ENCODE data around the gene SORCS2.

SORCS2 gene

DNA sequence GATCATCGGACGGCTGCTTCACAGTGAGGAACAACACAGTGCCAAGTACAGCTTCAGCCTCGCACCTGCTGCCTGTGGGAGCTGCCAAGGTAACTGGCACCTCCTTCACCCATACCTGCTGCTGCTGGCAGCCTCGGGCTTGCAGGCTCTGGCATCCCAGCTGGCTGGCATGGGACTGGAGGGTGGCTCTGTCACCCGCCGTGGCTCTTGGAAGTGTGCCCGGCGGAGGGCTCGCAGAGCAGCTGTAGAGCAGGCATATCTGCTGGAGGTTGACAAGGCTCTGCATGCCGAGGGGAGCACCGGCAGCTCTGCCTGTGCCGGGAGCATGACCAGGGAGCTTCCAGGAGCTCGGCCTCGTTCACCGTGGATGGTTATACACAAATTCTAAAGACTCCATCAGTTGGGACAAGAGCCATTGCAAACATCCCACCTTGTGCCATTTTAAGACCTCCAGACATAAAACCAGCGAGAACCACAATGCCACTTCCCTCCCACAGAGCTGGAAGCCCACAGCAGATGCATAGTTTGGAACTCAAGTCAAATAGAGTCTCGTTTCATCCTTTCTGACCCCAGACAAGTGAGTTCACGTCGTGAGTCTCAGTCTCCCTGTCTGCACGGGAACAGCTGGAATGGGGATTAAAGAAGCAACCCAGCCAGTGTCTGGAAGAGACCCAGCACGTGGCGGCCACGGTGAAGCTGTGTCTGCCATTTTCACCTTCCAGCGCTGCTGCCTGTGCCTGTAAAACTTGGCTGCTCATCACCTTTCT, 326.7 kb downstream of the SORCS2 start:
- no peak for DNase-seq

DNA sequence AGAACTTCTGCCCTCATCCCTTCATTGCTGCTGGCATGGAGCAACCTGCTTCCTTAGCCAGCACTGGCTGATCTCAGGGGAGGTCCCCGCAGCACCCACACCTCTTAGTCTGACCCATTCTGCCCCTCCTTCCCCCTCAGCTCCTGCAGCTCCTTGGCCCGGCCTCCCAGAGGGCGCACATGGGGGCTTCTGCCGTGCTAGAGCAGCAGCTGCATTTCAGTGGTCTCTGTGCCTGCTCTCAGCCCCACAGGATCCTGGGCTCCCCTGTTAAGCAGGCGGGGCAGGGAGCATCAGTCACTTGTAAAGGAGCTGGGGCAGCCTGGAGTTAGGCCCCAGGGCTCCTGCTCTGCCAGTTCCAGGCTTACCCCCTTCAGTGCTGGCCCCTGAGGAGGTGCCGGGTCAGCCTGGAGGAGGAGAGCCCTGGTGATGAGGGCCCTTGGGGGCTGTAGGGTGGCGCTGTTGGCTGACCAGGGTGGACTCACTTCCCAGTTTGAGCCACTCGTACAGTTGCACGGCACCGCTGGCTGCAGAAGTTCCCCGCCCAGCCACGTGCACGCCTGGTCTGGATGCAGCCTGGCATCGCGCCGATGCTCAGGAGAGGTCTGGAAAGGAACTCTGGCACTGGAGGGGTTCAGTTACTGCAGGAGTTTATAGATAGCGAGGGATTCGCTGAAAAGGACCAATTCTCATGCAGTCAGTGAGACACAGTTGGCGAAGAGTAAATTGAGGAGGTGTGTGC, 327.5 kb downstream of the SORCS2 start:
- DNase-seq: no peak

DNA sequence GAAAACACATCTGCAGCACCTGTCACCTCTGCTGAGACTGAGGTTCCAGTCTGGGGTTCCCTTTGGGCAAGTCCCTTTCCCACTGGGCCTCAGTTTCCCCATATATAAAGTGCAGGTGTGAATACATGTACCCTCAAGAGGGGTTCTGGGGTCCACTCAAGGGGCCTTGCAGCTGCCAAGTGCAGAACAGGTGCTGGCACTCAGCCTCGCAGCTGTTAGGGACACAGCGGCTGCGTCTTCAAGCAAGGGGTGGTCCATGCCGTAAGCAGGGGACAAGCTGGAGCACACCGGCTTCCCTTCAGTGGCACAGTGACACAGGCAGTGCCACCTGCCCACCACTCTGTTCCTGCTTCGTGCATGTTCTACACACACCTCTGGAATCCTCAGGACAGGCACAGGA, 329.3 kb downstream of the SORCS2 start:
- DNase-seq: no peak

DNA sequence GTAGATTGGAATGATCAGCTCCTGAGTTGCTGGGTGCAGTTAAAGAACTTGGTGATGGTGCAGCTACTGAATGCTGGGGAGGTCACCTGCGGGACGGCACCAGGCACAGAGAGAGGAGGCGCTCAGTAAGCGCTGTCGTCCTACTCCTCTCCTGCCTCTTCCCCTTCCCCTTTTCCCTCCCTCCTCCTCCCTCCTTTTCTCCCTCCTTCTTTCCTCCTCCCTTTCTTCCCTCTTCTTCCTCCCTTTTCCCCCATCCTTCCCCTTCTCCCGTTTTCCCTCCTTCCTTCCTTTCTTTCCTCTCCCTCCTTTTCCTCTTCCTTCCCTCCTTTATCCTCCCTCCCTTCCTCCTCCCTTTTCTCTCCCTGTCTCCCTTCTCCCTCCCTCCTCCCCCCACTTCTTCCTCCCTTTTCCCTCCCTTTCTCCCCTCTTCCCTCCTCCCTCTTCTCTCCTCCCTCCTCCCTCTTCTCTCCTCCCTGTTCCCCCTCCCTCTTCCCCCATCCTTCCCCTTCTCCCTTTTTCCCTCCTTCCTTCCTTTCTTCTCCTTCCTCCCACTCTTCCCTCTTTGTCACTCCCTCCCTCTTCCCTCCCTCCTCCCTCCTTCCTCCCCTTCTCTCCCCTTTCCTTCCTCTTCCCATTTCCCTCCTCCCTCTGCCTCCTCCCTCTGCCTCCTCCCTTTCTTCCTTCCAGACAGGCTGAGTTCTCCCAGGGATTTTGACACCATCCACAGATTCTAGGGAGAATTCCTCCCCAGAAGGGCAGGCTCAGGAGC, 330.3 kb downstream of the SORCS2 start:
- no peak for DNase-seq

DNA sequence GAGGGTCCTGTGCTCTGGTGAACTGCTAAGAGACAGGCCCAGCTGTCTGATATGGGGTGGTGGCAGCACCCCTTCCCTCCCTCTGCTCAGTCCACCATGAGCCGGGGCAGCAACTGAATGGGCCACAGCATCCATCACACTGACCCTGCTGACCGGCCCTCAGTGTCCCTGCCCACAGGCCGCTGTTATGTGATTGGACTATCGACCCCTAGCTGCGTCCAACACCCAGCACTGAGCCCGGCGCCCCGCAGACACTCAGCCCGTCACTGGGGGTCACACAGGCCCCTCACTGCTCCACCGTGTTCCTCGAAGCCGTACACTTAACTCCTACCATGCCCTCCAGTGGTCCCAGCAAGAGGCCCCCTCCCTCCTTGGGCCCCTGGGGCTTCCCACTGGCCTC, 331.2 kb downstream of the SORCS2 start:
- no peak for DNase-seq

DNA sequence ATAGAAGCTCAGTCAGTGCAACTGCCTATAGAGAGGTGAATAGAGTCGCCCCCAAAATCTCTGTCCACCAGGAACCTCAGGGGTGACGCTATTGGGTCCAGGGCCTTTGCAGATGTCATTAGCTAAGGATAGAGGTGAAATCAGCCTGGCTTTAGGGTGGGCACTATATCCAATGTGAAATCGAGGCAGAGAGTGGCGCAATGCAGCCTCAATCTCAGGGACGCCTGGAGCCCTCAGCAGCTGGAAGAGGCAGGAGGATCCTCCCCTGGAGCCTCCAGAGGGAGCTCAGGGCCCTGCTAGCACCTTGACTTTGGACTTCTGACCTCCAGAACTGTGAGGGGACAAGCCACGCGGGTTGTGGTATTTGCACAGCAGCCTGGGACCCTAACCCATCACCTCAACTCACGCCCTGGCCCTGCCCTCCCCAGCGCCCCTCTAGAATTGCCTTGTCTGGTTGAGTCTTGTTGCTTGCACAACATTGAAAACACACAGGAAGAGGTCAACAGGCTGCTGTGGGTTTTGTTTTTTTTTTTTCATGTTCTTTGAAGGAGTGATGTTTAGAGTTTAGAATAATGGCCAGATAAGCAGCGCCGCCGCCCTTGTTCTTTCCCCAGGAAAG, 331.8 kb downstream of the SORCS2 start:
- DNase-seq: no peak

DNA sequence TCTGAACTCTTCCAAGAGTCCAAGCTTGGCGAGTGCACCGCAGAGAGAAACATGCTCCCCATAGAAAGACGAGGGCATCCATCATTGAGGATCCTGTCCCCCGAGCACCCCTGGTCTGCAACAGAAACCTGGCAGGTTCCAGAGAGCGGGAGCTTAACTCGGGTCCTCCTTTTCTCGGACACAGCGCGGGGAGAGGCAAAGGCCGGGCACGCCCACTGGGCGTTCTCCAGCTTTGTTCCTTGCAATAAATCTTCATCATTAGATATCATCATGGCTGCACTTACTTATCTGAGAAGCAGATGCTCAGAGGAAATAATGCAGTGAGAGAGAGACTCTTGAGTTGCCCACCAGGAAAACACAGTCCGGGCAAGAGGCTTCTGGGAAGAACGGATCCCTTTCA, 332.5 kb downstream of the SORCS2 start:
- DNase-seq: no peak

DNA sequence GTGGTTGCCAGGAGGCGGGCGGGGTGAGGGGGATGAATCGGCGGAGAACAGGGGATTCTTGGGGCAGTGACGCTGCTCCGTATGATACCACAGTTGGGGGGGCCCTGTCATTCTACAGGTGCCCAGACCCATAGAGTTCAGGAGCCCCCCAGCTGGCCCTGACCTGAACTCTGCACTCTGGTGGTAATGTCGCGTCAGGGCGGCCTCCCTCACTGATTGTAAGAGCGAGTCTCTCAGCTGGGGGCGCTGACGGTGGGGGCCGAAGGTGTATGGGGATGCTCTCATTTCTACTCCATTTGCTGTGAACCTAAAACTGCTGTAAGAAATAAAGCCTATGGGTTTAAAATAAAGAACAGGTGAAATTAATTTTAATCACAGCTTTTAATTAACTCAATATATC, 334.2 kb downstream of the SORCS2 start:
- DNase-seq: no peak

DNA sequence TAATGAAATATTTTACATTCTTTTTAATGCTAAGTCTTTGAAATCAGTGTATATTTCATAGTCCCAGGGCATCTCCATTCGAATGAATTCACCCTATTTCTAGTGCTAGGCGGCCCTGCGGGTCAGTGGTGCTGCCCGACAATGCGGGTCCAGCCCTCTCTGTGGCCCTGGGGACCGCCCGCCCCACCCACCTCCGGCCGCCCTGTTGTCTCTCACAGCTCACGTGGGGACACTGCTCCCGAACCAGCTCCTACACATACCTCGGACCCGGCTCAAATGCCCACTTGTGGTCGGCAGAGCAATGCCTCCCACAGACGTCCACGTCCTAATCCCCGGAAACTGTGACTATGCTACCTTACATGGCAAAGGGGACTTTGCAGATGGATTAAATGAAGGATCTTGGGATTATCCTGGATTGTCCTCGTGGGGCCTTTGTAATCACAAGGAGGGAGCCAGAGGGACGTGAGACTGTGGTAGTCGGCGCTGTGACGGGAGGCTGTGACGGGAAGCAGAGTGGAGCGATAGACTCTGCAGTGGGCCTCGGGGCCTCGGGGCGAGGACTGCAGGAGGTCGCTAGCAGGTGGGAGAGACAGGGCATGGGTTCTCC, 334.7 kb downstream of the SORCS2 start:
- no peak for DNase-seq

DNA sequence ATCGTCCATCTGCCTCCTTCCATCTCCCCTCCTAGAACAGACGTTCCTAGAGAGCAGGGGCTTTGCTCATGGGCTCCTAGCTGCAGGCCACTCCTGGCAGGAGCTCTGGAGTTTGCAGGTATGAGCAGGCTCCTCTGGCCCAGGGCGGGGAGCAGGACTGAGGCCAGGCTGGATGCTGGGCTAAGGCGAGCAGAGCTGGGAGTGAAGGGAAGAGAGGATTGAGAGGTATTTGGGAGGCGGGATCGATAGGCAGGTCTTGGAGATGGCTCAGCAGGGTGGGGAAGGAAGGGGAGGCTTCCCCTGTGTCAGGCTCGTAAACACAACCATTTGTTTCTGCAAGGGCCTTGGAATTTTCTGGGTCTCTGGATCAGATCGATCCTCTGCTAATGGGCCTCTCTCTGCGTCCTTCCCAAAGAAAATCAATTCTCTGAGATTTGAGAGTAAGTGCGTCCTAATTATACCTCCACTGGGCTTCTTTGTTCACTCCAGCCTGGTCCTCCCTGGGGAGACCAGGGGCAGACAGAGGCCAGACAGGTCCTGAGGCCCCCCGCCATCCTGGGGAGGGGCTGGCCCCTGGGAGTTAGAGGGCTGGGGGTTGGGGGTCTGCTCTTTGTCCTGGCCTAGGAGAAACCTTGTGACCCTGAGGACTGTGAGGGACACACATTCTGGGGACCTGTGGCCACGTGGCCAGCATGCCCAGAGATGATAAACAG, 337.2 kb downstream of the SORCS2 start:
- peak; percentile 63 for DNase-seq

DNA sequence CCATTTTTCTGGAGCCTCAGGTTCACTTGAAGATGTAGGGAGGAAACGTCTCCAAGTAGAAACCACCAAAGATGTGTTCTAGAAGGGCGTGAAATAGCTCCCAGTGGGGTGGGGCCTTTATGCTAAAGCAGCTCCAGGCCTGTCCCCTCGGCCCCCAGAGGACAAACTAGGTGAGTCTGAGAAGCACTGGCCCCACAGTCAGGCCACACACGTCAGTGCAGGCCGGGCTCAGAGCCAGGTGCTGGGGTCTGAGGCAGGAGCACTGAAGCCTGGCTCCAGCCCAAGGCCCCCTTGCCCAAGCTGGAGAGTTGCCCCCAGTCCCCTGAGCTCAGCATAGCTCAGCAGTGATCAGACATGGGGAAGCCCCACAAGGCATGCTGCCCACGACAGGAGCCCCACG, 337.7 kb downstream of the SORCS2 start:
- DNase-seq: no peak

DNA sequence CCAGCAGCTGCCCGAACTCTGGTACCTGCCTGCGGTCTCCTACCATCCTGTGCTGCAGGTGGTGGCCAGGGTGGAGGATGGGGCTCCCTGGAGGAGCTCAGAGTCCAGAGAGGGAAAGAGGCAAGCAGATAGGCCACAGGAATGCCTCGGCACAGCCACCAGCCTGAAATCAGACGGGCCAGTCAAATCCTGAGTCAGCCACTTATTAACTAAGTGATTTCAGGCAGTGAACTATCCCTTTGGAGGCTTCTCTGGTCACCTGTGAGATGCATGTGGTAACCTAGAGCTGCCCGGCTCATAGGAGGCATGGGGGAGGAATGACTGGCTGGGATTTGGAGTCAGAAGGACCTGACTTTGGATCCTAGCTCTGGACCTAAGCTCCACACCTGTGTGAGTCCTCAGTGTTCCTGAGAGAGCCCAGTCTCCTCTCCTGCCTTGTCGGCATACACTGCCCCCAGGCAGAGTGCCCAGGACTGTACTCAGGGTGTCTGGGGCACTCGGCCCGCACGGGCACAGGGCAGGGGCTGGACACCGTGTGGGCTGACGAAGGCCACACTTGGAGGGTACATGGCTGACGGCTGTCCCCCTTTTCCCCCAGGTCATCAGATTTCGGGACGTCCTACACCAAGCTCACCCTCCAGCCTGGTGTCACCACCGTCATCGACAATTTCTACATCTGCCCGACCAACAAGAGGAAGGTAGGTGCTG, 338.7 kb downstream of the SORCS2 start:
- no peak for DNase-seq

DNA sequence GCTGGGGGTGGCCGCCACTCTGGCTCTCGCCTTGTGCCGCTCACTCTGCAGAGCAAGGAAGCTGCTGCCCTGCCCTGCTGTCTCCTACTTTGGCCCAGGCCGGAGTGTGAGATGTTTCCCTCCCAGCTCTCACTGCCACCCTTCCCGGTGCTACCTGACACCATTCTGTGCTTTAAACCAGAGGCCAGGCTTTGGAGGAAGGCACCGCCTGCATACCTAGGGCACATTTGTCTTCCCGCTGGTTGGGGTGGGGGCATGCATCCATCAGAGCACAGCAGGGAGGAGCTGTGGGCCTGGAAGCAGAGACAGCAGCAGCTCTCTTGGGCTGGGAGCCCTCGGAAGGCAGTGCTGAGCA, 339.3 kb downstream of the SORCS2 start:
- no peak for DNase-seq

DNA sequence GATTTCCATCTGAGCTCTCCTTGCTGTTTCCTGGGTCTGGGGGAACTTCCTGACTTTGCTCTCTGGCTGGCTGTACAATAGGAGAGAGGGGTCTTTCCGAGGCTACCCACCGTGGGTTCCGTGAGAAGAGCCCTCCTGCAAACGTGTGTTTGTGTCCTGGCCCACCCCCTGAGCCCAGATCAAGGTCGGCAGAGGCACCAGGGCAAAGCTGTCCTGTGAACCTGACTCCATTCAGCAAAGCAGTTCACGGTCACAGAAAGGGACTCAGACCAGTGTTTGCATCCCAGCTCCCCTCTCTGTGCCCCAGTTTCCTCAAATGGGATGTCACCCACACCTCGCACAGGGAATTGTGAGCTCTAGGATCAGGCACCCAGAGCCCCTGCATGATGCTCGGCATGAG, 339.7 kb downstream of the SORCS2 start:
- DNase-seq: no peak

DNA sequence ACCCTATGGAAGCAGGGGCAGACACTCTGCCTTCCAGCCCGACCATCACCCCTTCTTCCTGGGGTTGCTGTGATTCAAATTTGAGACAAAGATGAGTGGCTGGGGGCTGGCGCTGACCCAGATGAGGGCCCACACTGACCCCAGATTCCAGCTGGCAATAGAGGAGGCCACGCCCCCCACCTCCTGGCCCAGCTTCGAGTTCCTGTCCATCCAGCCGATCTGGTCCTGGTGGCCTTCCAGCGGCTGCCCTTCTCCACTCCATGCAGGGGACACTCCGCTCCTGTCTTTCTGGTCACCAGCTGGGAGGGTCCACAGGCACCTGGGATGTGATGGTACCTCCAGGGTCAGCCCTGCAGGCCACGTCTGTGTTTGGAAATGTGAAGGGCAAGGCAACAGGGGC, 340.9 kb downstream of the SORCS2 start:
- no peak for DNase-seq

DNA sequence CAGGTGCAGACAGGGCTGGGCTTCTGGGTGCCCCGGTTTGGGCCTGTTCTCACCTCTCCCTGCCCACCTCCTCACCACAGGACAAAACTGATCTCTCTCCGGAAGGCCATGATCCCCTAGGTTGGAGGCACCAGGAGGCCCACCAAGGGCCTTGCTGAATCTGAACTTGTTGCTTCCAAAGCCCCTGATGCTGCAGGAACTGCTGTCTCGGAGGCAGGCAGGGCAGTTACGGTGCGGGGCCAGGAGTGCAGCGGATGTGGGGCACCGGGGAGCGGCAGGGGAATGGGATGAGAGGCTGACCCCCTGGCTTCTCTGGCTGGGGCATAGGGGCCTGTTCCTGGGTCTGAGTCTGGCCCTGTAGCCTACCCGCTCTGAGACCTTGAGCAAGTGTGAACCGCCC, 342.8 kb downstream of the SORCS2 start:
- no peak for DNase-seq

DNA sequence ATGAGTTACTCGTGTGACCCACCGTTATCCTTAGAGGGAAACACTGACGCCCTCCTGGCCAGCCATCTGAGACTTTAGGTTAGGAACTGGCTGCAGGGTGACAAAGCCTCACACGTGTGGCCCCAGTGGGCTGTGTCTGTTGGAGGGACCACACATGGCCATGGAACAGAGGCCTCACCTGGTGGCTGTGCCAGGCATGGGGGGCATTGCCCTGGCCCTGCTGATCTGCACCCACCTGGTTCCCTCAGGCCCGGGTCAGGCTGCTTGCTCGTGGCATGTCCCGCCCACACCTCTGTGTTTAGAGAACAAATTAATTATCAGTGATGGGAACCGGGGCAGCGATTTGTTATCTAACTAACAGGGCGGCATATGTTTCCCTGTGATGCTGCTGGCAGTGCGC, 343.3 kb downstream of the SORCS2 start:
- no peak for DNase-seq

DNA sequence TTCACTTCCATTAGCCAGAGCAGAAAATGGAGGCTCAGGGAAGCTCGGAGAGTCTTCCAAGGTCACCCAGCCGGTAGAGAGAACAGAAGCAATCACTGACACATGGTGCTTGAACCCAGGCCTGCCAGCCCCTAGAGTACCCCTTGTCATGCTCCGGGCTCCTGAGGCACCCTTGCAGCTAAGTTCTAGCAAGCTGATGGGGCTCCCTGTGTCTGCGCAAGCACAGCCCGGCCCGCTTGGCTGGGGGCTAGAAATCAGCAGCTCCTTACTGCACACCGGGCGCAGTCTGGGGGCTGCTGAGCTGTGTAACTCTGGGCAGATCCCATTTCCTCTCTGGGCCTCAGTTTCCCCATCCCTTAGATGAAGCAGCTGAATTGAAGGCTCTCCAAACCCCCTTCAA, 344.5 kb downstream of the SORCS2 start:
- no peak for DNase-seq

DNA sequence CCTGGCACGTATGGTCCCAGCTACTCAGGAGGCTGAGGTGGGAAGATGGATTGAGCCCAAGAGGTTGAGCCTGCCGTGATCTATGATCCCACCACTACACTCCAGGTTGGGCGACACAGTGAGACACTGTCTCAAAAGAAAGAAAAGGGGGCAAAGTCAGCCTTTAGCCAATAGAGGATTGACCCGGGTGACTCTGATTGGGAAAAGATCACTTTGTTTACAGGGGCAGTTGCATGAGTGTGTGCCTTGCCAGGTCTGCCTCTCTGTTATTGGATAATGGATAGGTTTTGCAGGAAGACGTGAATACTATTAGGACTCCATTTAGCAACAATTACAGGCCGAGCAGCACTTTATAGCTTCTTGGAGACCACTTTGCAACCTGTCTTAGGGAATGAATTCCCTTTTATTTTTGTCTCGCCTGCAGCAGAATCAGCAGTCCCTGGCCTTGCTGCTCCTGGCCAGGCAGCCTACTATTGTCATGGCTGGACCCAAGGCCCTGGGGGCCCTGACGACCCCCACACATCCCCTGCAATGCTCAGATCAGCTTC, 345.6 kb downstream of the SORCS2 start:
- DNase-seq: no peak

DNA sequence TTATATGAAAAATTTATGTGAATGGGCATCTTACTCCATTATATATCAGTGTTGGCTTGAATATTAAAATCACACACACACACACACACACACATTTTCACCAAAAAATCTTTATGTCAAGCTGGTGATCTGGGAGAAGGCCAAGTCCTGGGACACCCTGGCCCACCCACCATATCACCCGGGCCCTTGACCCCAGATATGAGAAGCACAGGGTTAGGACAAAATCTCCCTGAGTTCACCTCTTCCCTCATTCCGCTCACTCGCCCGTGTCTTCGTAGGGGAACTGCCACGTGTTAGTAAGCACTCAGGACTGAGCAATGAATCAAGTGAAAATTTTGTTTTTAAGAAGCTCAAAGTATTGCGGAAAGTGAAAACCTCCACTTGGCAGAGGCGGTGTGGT, 346.2 kb downstream of the SORCS2 start:
- DNase-seq: no peak

DNA sequence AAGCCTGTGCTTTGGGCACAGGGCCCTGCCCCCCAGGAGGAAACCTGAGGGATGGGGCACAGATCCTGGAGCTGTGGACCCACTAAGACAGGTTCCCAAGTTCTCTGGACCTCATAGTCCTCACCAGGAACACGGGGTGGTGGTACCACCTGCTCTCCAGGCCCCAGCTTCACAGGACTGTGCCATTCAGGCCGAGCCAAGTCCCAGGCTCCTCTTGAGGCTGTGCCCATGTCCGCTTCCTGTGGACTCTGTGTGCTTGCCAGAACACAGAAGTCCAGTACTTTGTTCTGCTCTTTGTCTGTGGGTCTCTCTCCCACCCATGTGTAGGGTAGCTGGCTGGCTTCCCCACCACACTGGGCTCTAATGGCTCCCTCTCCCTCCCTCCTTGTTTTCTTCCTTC, 346.8 kb downstream of the SORCS2 start:
- DNase-seq: no peak

All from retina (tissue), 1 donor.